ENCODE results near the gene TFR2. TPM values are rescaled to one million over a fixed set of nuclear protein-coding genes. Genes with fewer than 3 reads are reported as not detected.

TFR2 gene
- total RNA-seq: 0.64 and 1.6 TPM in 2 replicates

GRCh38 chr7:100641463-100641859, at the start of gene TFR2:
Gene TFR2 (minus strand): TSS chr7:100641552. CDS start chr7:100641509, 43 bp downstream.

GRCh38 chr7:100673302-100673941, 32.1 kb upstream of the TFR2 start, which contains the start of gene GNB2:
Gene GNB2 (plus strand): TSS chr7:100673740. CDS start chr7:100676266, 2,526 bp downstream.

GRCh38 chr7:100655908-100656674, 14.7 kb upstream of the TFR2 start, which contains the start of gene ACTL6B:
Gene ACTL6B (minus strand): TSS chr7:100656448. CDS start chr7:100656354, 94 bp downstream.

GRCh38 chr7:100611983-100612729, 29.2 kb downstream of the TFR2 start, which contains the start of gene MOSPD3:
Gene MOSPD3 (plus strand): TSS chr7:100612540. CDS start chr7:100612792, 252 bp downstream.

GRCh38 chr7:100586266-100587025, 54.9 kb downstream of the TFR2 start, which contains the start of gene FBXO24:
Gene FBXO24 (plus strand): TSS chr7:100586328. CDS start chr7:100586626, 298 bp downstream.

GRCh38 chr7:100585511-100586265, 55.7 kb downstream of the TFR2 start, which contains the start of gene LRCH4:
Gene LRCH4 (minus strand): TSS chr7:100586129. CDS start chr7:100586100, 29 bp downstream.

GRCh38 chr7:100573691-100574361, 67.5 kb downstream of the TFR2 start, which contains the start of gene SAP25:
Gene SAP25 (minus strand): TSS chr7:100573900. CDS start chr7:100573742, 158 bp downstream.

Other genes with a start within 250 kb of the TFR2 start
- gene ZCWPW1, start 212.8 kb downstream of the TFR2 start, total RNA-seq: 0.52 and 1.8 TPM in 2 replicates
- gene MEPCE, start 211.7 kb downstream of the TFR2 start, total RNA-seq: 27.7 and 35.9 TPM in 2 replicates
- gene PPP1R35, start 205.1 kb downstream of the TFR2 start, total RNA-seq: 15.6 and 33.1 TPM in 2 replicates
- not detected in 2 replicates for gene SPACDR, start 177.3 kb downstream of the TFR2 start, total RNA-seq
- gene TSC22D4, start 162.3 kb downstream of the TFR2 start, total RNA-seq: 35.6 and 79.0 TPM in 2 replicates
- 2.2 and 10.5 TPM in 2 replicates for gene NYAP1, start 157.6 kb downstream of the TFR2 start, total RNA-seq
- 6.6 and 16.9 TPM in 2 replicates for gene AGFG2, start 102.3 kb downstream of the TFR2 start, total RNA-seq
- gene SAP25, start 67.7 kb downstream of the TFR2 start, total RNA-seq: 1.5 TPM in 1 of 2 replicates, not detected in the other
- gene LRCH4, start 55.4 kb downstream of the TFR2 start, total RNA-seq: 36.5 and 119 TPM in 2 replicates
- 0.65 and 2.9 TPM in 2 replicates for gene FBXO24, start 55.2 kb downstream of the TFR2 start, total RNA-seq
- gene PCOLCE, start 39.2 kb downstream of the TFR2 start, total RNA-seq: 351 and 978 TPM in 2 replicates
- gene MOSPD3, start 29.0 kb downstream of the TFR2 start, total RNA-seq: 18.2 and 23.9 TPM in 2 replicates
- gene ACTL6B, start 14.9 kb upstream of the TFR2 start, total RNA-seq: not detected in 2 replicates
- 283 and 312 TPM in 2 replicates for gene GNB2, start 32.2 kb upstream of the TFR2 start, total RNA-seq
- 7.9 and 20.5 TPM in 2 replicates for gene GIGYF1, start 52.7 kb upstream of the TFR2 start, total RNA-seq
- 29.5 and 44.6 TPM in 2 replicates for gene POP7, start 64.6 kb upstream of the TFR2 start, total RNA-seq
- 0.48 TPM in 1 of 2 replicates, not detected in the other for gene EPO, start 78.9 kb upstream of the TFR2 start, total RNA-seq
- gene ZAN, start 92.0 kb upstream of the TFR2 start, total RNA-seq: not detected in 2 replicates
- 48.5 and 62.8 TPM in 2 replicates for gene EPHB4, start 186.0 kb upstream of the TFR2 start, total RNA-seq
- 16.4 and 23.3 TPM in 2 replicates for gene SLC12A9, start 211.2 kb upstream of the TFR2 start, total RNA-seq
- 103 and 127 TPM in 2 replicates for gene TRIP6, start 225.8 kb upstream of the TFR2 start, total RNA-seq
- gene SRRT, start 233.6 kb upstream of the TFR2 start, total RNA-seq: 68.9 and 79.0 TPM in 2 replicates
- 3.5 and 9.4 TPM in 2 replicates for gene UFSP1, start 248.2 kb upstream of the TFR2 start, total RNA-seq

All from epithelial cell of alveolus of lung (primary cell).